A549 treated with CORT108297 at 1 μM for 4 hours (cell line): ENCODE results near the gene CHRNA4. TPM values are rescaled to one million over a fixed set of nuclear protein-coding genes. Genes with fewer than 3 reads are reported as not detected.

ENCODE experiments used
- total RNA-seq: library from RNA; stranded (reverse); fragments of 200-300 nt; extraction: Qiagen RNA extraction; gene quantifications from 5 replicates; pipeline ENCODE4 v1.2.3, GENCODE V29; 2022

CHRNA4 gene
- 0.09 to 0.84 TPM (median 0.33 TPM) in 5 replicates for total RNA-seq

GRCh38 chr20:63360850-63361518, at the start of gene CHRNA4:
Gene CHRNA4, minus strand, starts transcription at chr20:63361349. Its CDS starts 184 bp downstream, at chr20:63361165.

Other genes with a start within 250 kb of the CHRNA4 start
- 47.9 to 55.7 TPM (median 53.4 TPM) in 5 replicates for gene YTHDF1, start 145.2 kb downstream of the CHRNA4 start, total RNA-seq
- gene BIRC7, start 125.4 kb downstream of the CHRNA4 start, total RNA-seq, result 2.0 to 4.7 TPM (median 3.2 TPM) in 5 replicates
- gene NKAIN4, start 106.9 kb downstream of the CHRNA4 start, total RNA-seq, result 5.4 to 9.4 TPM (median 6.4 TPM) in 5 replicates
- gene ARFGAP1, start 88.5 kb downstream of the CHRNA4 start, total RNA-seq, result 55.7 to 101 TPM (median 92.1 TPM) in 5 replicates
- gene COL20A1, start 68.2 kb downstream of the CHRNA4 start, total RNA-seq, result 0.57 to 1.6 TPM (median 1.1 TPM) in 5 replicates
- 0.40 to 0.89 TPM (median 0.81 TPM) in 5 replicates for gene KCNQ2, start 111.3 kb upstream of the CHRNA4 start, total RNA-seq
- 141 to 180 TPM (median 158 TPM) in 5 replicates for gene EEF1A2, start 137.7 kb upstream of the CHRNA4 start, total RNA-seq
- gene PPDPF, start 159.4 kb upstream of the CHRNA4 start, total RNA-seq, result 273 to 372 TPM (median 330 TPM) in 5 replicates
- 2.2 to 3.5 TPM (median 3.2 TPM) in 5 replicates for gene PTK6, start 176.0 kb upstream of the CHRNA4 start, total RNA-seq
- gene SRMS, start 186.4 kb upstream of the CHRNA4 start, total RNA-seq, result not detected in 5 replicates
- gene FNDC11, start 192.8 kb upstream of the CHRNA4 start, total RNA-seq, result 0.13 to 0.38 TPM (median 0.17 TPM) in 5 replicates
- 7.3 to 13.1 TPM (median 9.4 TPM) in 5 replicates for gene HELZ2, start 212.9 kb upstream of the CHRNA4 start, total RNA-seq